Right ventricle myocardium superior (tissue), 1 donor: Measurements from ENCODE around the gene HSPH1. TPM values are rescaled to one million over a fixed set of nuclear protein-coding genes. Genes with fewer than 3 reads are reported as not detected.
"Not testable (repeated sequence)": the region's sequence is repeated elsewhere in the genome, so short reads cannot be mapped to it uniquely, and the experiment has no call there.

Source experiments
- ATAC-seq: fragments of 200-7000 bp; cut with Tn5 transposase; one replicate; pipeline ENCODE4 v1.9.1; 2020; ENCODE audit warnings: mild to moderate bottlenecking; ENCODE audit not compliant: poor library complexity
- DNase-seq: peaks from one replicate; pipeline ENCODE4 v3.0.0-alpha.2; 2020
- intact Hi-C: fragments of 100-400 bp; cut with DNase I; formaldehyde crosslinking; loops from one replicate; pipeline ENCODE4 v1.11.2; 2022
- total RNA-seq: library from RNA; stranded (reverse); fragmentation: NEBNext Ultra II Directional; extraction: Animal tissue kit (Norgen Biotek cat#: 25700); gene quantifications from one replicate; pipeline ENCODE4 v1.2.1, GENCODE V29; 2021
- donor health status: DM: no; HTN: yes; CAD: no; lungs with severe emphysema.

The HSPH1 gene
- total RNA-seq, 1 donor from 2014 or later, result 76.1 TPM

DNA sequence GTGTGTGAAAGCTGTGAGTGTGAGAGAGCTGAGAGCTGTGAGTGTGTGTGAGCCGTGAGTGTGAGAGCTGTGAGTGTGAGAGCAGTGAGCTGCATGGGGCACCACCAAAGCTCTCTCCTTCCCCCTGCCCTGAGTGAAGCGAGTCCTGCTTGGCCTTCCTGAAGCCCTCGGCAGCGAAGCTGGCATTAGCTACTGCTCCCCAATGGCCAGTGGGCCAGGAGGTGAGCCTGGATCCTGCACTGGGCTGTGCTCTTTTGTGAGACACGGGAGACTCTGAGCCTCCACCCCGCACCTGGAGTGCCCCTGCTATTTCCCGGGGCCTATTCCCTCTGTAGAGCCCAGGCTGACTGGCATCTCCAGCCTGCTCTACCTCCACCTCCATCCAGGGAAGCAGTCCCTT, 51.5 kb downstream of the HSPH1 start:
- intact Hi-C loops, result no loop called here
- ATAC-seq (no peak), DNase-seq (no peak)

DNA sequence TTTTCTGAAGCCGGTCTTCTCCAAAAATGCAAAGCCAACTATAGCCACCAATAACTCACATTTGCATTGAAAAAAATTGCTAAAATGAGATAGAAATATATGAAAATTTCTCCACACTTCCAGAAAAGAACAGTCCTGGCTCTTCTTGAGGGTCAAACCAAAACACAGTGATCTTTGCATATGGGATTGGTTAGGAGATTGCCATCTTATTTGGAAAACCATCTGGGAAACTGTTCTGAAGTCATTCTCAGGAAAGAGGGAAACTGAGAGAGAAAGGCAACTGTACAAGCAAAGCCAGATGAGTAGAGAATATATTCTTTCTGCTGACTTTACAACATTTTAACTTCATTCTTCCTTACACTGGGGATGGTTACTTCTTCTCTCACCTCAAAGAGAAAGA, 54.6 kb downstream of the HSPH1 start:
- DNase-seq (no peak), ATAC-seq (no peak)
- intact Hi-C loops, result no loop called here

DNA sequence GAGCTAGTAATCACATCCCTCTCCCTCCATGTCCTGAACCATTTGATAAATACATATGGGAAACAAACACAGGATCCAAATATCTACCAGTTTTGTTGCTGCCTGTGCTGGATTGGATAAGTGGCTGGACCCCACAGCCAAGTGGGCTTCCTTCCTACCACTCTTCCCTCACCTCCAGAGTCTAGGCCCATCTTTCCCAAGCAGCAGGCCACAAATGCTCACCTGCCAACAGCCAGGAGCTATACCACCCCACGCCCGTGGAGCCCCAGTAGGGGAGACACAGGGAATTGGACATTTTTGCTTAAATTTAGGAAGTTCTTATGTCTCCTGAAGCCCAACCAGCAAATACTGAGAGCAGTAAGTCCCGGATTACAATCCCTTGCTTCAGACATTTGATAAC, 55.8 kb downstream of the HSPH1 start:
- ATAC-seq (no peak), DNase-seq (no peak)
- intact Hi-C loops, result no loop called here

GRCh38 chr13:31105020-31105795, 56.5 kb downstream of the HSPH1 start:
- ATAC-seq (no peak), DNase-seq (no peak)
- intact Hi-C loops, result no loop called here

- DNase-seq (no peak), ATAC-seq (no peak)
- intact Hi-C loops, result no loop called here
Observed at GRCh38 chr13:31102905-31103304, 58.8 kb downstream of the HSPH1 start.

DNA sequence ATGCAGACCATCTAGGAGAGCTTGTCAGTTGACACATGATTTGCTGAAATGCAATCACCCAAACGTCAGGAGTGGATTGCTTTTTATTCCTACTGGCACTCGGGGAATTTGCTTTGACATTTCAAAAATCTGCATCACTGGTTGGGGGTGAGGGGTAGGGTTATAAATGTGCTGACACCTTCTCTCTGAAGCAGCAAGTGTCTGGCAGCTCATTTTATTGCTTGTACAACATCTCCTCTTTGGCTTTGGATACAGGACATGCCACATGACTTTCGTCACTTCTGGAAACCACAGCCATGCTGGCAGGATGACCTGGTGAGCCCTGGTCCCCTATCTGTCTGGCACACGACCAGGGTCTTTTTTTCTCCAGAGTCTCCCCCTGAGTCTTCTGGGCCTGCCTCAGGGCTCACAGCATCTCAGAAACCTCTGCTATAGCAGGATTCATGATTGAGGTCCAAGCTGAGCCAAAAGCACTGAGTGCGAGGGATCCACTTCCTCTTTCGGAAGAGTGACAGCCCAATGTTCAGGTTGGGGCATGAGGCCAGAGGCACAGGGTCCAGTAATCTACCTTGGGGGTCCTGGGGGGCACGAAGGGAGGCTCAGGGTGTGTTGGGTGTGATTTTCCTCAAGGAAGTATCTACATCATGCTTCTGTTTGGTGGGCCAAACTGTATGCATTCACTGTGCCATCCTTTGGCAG, 60.1 kb downstream of the HSPH1 start:
- intact Hi-C loops, result no loop called here
- ATAC-seq, result peak; percentile 88
- no peak for DNase-seq

- intact Hi-C loops, result no loop called here
- ATAC-seq, result no peak
Observed at GRCh38 chr13:31100721-31101120, 61.0 kb downstream of the HSPH1 start.

DNA sequence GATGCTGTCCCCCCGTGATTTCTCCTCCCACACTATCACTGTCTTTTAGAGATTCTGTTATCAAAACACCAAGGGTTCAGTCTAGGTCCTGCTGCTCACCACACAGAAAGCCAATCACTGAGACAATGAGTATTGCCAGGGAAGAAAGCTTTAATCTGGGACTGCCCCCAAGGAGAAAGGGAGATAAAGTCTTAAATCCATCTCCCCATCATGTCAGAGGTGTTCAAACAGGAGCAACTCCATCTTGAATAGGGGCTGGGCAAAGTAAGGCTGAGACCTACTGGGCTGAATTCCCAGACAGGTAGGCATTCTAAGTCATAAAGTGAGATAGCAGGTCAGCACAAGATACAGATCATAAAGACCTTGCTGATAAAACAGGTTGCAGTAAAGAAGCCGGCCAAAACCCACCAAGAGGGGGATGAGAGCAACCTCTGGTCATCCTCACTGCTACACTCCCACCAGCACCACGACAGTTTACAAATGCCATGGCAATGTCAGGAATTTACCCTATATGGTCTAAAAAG, 63.7 kb downstream of the HSPH1 start:
- ATAC-seq, DNase-seq, intact Hi-C loops: not testable (repeated sequence)

More at GRCh38 chr13:31100721-31101120, 61.0 kb downstream of the HSPH1 start:
- DNase-seq, result no peak

- intact Hi-C loops, result no loop called here
- ATAC-seq (no peak), DNase-seq (no peak)
Observed at GRCh38 chr13:31096654-31097302, 64.9 kb downstream of the HSPH1 start.

DNA sequence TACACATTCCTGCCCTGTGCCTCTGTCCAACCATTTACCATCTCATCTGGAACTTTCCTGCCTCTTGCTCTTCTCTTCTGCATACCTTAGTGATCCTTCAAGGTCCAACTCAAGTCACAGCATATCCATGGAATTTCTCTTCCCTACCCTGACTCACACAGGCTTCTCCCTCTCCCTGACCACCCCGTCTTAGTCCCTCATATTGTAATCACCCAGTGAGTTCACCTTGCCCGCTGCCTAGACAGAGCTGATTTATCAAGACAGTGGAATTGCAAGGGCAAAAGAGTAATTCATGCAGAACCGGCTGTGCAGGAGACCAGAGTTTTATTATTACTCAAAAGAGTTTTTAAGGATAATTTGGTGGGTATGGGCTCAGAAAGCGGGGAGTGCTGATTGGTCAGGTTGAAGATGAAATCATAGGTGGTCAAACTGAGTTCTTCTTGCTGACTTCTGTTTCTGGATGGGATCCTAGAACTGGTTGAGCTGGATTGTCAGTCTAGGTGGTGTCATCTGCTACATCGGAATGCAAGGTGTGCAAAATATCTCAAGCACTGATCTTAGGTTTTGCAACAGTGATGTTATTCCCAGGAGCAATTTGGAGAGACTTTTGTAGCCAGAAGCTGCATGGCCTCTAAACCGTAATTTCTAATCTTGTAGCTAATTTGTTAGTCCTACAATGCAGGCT, 67.2 kb downstream of the HSPH1 start:
- ATAC-seq (no peak), DNase-seq (no peak)
- intact Hi-C loops, result no loop called here

DNA sequence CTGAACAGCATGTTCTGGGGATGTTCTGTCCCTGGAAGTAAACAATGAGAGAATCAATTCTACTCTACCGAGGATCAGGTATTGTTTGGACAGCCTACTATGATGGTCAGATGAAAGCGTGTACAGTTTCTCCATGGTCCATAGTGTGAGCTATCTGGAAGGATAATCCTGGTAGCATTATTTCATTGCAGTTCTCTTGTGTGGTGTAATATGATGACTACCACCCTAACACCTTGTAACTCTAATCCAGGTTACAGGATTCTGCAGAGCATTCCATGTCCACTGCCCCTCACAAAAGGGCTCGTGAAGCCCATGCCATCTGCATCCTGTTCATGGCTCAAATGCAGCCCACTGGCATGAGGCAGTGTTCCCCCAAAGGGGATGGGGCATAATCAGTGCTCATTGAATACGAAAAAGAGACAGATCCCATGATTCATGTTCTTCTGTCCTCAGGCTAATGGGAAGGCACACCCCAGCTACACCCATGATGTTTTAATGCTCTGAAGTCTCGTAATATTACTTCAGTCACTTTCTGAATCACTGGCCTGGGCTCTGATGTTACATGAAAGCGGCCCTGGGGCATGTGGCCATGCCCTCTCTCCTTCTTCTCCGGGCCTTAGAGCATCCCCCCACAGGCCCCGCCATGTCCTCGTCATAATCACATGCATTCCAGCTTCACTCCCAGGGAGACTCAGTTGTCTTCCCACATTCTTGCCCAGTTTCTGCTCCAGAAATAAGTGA, 68.4 kb downstream of the HSPH1 start:
- DNase-seq, result no peak
- no peak for ATAC-seq
- intact Hi-C loops, result no loop called here

- ATAC-seq (no peak), DNase-seq (no peak)
- intact Hi-C loops, result no loop called here
Observed at GRCh38 chr13:31092646-31093045, 69.1 kb downstream of the HSPH1 start.

DNA sequence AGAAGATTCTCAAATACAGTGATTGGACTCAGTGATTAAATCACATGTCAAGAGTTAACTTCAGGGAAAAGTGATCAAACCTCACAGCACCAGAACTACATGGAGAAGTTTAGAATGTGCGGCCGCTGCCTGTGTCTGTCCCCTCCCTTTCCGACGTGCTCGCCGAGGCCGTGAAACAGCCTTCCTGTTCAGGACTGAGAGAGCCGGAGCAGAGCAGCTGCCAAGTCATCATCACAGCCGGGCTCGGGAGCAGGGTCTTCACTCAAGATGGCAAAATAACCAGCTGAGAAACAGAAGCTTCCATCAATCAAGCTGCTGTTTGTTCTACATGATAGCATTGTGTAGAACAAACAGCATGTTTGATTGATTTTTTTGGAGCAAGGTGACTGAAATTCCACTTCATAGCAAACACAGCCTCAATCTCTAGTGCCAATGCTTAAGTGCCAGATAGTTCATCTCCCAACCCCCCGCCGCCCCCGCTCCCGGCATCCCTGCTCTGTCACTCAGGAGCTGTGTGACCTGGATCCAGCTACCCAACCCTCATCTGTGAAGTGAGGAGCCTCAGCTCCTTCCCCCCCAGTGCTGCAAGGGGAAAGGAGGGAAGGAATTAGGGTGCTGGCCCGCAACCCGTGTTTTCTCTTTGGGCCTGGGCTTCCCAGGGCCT, 70.6 kb downstream of the HSPH1 start:
- intact Hi-C loops, result no loop called here
- no peak for DNase-seq
- no peak for ATAC-seq

- no peak for DNase-seq
- intact Hi-C loops, result no loop called here
- ATAC-seq, result no peak
Observed at GRCh38 chr13:31090096-31090495, 71.6 kb downstream of the HSPH1 start.

- DNase-seq (no peak), ATAC-seq (no peak)
- intact Hi-C loops, result no loop called here
Observed at GRCh38 chr13:31089649-31090048, 72.1 kb downstream of the HSPH1 start.

GRCh38 chr13:31088826-31089420, 72.8 kb downstream of the HSPH1 start:
- DNase-seq (no peak), ATAC-seq (no peak)
- intact Hi-C loops, result no loop called here
